Left lung (tissue), 10 donors: Measurements from ENCODE around the gene LRP1-AS. TPM values are rescaled to one million over a fixed set of nuclear protein-coding genes. Genes with fewer than 3 reads are reported as not detected.

Experiments
- ATAC-seq: fragments of 200-7000 bp; cut with Tn5 transposase; one replicate; pipeline ENCODE4 v1.9.1; 2020; ENCODE audit warnings: moderate library complexity
- DNase-seq, 4 donors: peaks; one replicate each; pipeline ENCODE4 v3.0.0-alpha.2; 2013 to 2020
- H3K27ac ChIP-seq, 2 donors: fragments of 200-600 bp; sonication (generic) in 1 of 2; one replicate each; pipeline versions ENCODE4 v1.5.0 to v1.8.0; 2020 to 2021
- H3K27me3 ChIP-seq, 2 donors: fragments of 200-600 bp; sonication (generic) in 1 of 2; one replicate each; pipeline versions ENCODE4 v1.5.0 to v1.8.0; 2020 to 2021
- H3K36me3 ChIP-seq, 2 donors: fragments of 200-600 bp; sonication (generic) in 1 of 2; one replicate each; pipeline versions ENCODE4 v1.5.0 to v1.8.0; 2020 to 2021
- H3K4me1 ChIP-seq, 2 donors: fragments of 200-600 bp; one replicate each; pipeline ENCODE4 v1.8.0; 2021
- H3K4me3 ChIP-seq, 2 donors: fragments of 200-600 bp; sonication (generic) in 1 of 2; one replicate each; pipeline versions ENCODE4 v1.5.0 to v1.8.0; 2020 to 2021; ENCODE audit warnings: mild to moderate bottlenecking in 1 of 2
- H3K9me3 ChIP-seq, 2 donors: fragments of 200-600 bp; sonication (generic) in 1 of 2; one replicate each; pipeline versions ENCODE4 v1.5.0 to v1.8.0; 2020 to 2021
- intact Hi-C, 2 donors: fragments of 100-400 bp; cut with DNase I; formaldehyde crosslinking; loops; one replicate each; pipeline versions ENCODE4 v1.11.2 to v1.14.2; 2022
- polyA plus RNA-seq, 6 donors: library from polyadenylated mRNA; unstranded; fragments of 120-200 nt; gene quantifications; one replicate each; pipeline ENCODE4 v1.2.1, GENCODE V29; 2013; ENCODE audit not compliant: insufficient read length in 6 of 6
- total RNA-seq, 2 donors: library from RNA; stranded (reverse); fragmentation: NEBNext Ultra II Directional; extraction: Animal tissue kit (Norgen Biotek cat#: 25700); gene quantifications; one replicate each; pipeline ENCODE4 v1.2.1, GENCODE V29; 2021
- TF ChIP-seq, protein P1 (sequence below), 2 donors: fragments of 200-600 bp; sonication (generic) in 1 of 2; IDR thresholded peaks; one replicate each; pipeline versions ENCODE4 v1.5.0 to v1.8.0; 2021; ENCODE audit warnings: antibody characterized with exemption in 2 of 2
- donor health status: DM: no; HTN: yes; CAD: no.
- donor health status: DM: no; HTN: no; CAD: no.

LRP1-AS gene
- total and polyA plus RNA-seq, 8 donors: 0.24 to 1.0 (median 0.69) TPM; not detected in 3

DNA sequence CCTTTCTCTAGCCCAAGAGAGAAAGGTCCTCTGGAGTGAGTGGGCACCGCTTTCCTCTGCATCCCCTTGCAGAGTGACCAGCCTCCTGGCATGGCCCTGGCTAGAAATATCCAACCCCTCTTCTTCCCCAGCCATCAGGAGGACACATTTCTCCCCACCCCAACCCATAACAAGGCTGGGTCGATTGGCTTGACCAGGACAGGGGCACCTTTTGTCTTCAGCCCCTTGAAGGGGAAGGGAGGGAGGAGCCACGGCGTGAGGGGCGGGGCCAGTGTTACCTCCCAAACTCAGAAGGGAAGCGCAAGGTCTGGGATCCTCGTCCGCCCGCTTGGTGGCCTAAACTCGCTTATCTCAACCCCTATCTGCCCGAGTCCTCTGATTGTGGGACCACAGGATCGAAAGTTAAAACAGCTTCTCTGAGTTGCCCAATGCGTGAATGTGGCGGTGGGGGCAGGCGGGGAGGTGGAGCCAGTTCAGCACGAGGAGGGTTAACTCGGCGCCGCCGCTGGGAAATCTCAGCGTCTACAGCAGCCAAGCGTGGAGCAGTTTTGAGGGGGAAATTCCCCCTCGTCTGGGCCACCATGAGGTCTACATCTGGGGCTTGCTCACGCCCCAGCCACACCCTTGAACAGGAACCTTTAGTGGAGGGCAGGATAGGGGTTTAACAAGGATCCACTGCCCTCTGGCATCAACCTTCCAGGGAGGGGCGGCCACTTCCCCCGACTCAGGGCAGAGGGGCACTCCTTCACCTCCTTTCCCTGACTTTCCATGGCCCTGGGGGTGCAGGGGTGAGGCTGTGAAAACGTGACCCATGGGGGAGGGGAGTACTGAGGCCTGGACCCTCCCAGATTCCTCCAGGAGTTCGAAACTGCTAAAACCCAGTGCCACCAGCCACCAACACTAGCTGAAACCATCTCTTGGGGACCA lies 37.1 kb downstream of the LRP1-AS start:
- DNase-seq (peak; percentile 59 to 93 (median 74)), ATAC-seq (peak; percentile 37)
- intact Hi-C loops: no loop called here
- H3K4me3 ChIP-seq: peak overlapping the region; percentile 81 to 96
- no peaks in the 10 kb centered on the region for H3K27me3 ChIP-seq
- no peaks in the 10 kb centered on the region for H3K9me3 ChIP-seq
- TF ChIP-seq, protein P1, sequence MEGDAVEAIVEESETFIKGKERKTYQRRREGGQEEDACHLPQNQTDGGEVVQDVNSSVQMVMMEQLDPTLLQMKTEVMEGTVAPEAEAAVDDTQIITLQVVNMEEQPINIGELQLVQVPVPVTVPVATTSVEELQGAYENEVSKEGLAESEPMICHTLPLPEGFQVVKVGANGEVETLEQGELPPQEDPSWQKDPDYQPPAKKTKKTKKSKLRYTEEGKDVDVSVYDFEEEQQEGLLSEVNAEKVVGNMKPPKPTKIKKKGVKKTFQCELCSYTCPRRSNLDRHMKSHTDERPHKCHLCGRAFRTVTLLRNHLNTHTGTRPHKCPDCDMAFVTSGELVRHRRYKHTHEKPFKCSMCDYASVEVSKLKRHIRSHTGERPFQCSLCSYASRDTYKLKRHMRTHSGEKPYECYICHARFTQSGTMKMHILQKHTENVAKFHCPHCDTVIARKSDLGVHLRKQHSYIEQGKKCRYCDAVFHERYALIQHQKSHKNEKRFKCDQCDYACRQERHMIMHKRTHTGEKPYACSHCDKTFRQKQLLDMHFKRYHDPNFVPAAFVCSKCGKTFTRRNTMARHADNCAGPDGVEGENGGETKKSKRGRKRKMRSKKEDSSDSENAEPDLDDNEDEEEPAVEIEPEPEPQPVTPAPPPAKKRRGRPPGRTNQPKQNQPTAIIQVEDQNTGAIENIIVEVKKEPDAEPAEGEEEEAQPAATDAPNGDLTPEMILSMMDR (IDR thresholded peaks at IDR 0.05): no peak
- peaks cover 0 to 32% of the 10 kb centered on the region in 2 donors for H3K36me3 ChIP-seq
- H3K4me1 ChIP-seq: peaks cover 15 to 49% of the 10 kb centered on the region in 2 donors
- H3K27ac ChIP-seq: peak overlapping the region; percentile 100

GRCh38 chr12:57109207-57110103 lies 38.0 kb downstream of the LRP1-AS start:
- intact Hi-C loops: no loop called here
- Histone ChIP-seq H3K27ac (peak overlapping the region; percentile 100), H3K27me3 (no peaks in the 10 kb centered on the region), H3K4me1 (peaks cover 15 to 53% of the 10 kb centered on the region in 2 donors), H3K4me3 (peak overlapping the region; percentile 81 to 96), H3K36me3 (peaks cover 0 to 41% of the 10 kb centered on the region in 2 donors), H3K9me3 (no peaks in the 10 kb centered on the region)
- TF ChIP-seq, protein P1 (IDR thresholded peaks at IDR 0.05): no peak
- ATAC-seq (no peak), DNase-seq (no peak)

DNA sequence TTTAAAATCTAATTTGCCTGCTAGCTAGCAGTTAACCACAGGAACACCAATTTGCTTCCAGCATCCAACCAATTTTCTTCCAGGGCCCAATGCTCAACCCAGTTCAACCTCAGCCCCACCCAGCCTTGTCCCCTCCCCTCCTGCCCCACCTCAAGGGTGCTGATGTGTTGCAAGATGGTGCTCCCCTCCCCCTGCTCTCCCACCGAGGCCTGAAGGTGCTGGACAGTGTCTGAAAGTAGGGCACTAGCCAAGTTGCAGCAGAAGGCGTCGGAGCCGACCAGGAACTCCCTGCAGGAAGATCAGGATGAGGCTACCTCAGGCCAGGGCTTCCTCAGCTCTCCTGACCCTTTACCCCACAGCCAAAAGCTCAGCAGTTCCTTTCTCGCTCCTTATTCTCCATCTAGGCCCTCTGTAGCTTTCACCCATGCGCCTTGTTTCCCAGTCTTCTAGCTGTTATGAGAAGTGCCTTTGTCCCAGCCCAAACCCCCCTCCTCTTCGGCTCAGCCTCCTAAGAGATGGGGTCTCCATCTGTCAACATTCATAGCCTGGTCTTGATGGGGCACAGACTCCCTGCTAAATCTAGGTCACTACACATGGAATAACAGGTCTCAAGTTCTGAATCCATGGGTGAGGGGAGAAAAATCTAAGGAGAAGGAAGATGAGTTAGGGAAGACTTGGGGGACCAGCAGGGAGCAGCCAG lies 39.8 kb downstream of the LRP1-AS start:
- intact Hi-C loops: no loop called here
- H3K27me3 ChIP-seq: no peaks in the 10 kb centered on the region
- TF ChIP-seq, protein P1 (IDR thresholded peaks at IDR 0.05): no peak
- H3K9me3 ChIP-seq: no peaks in the 10 kb centered on the region
- DNase-seq (no peak), ATAC-seq (no peak)
- H3K4me3 ChIP-seq: no peak overlapping the region
- peaks cover 0 to 59% of the 10 kb centered on the region in 2 donors for H3K36me3 ChIP-seq
- H3K27ac ChIP-seq: no peak overlapping the region
- H3K4me1 ChIP-seq: peaks cover 13 to 60% of the 10 kb centered on the region in 2 donors

GRCh38 chr12:57106021-57106708 lies 41.3 kb downstream of the LRP1-AS start:
- intact Hi-C loops: no loop called here
- peaks cover 10 to 49% of the 10 kb centered on the region in 2 donors for H3K4me1 ChIP-seq
- H3K36me3 ChIP-seq: peaks cover 0 to 73% of the 10 kb centered on the region in 2 donors
- H3K27me3 ChIP-seq: no peaks in the 10 kb centered on the region
- TF ChIP-seq, protein P1 (IDR thresholded peaks at IDR 0.05): no peak
- no peak overlapping the region for H3K27ac ChIP-seq
- DNase-seq (no peak), ATAC-seq (no peak)
- no peak overlapping the region for H3K4me3 ChIP-seq
- no peaks in the 10 kb centered on the region for H3K9me3 ChIP-seq
